BJ (cell line): ENCODE results near the gene ZNF518B. TPM values are rescaled to one million over a fixed set of nuclear protein-coding genes. Genes with fewer than 3 reads are reported as not detected.
"Not testable (repeated sequence)": the region's sequence is repeated elsewhere in the genome, so short reads cannot be mapped to it uniquely, and the experiment has no call there.

Experiments
- CTCF ChIA-PET: fragments of 350-600 bp; formaldehyde crosslinking; extraction: SDS; loops from one replicate; lab custom pipeline; 2021; ENCODE audit warnings: antibody characterized with exemption, inconsistent platforms; lab: Yijun Ruan, JAX
- POLR2A ChIA-PET: fragments of 300-600 bp; sonication (Branson Sonifier 250); formaldehyde crosslinking; extraction: SDS; loops from one replicate; lab custom pipeline; 2021; ENCODE audit warnings: antibody characterized with exemption; lab: Charles Lee
- DNase-seq: peaks from one replicate; pipeline ENCODE4 v3.0.0-alpha.2; 2011; ENCODE audit warnings: low read depth
- H3K27me3 ChIP-seq: 2 replicates; pipeline ENCODE4 v1.6.0; 2011; ENCODE audit warnings: low read length; ENCODE audit not compliant: control insufficient read depth, insufficient read depth
- H3K36me3 ChIP-seq: 2 replicates; pipeline ENCODE4 v1.5.1; 2011; ENCODE audit warnings: low read length; ENCODE audit not compliant: control insufficient read depth, insufficient read depth
- H3K4me3 ChIP-seq: 2 replicates; pipeline ENCODE4 v1.5.1; 2011; ENCODE audit warnings: low read depth, mild to moderate bottlenecking, control low read depth, low read length
- polyA plus RNA-seq: library from polyadenylated mRNA; depleted of rRNA; stranded (reverse); fragments of >200 nt; gene quantifications from 2 replicates; pipeline ENCODE4 v1.2.3, GENCODE V29; 2011
- TF ChIP-seq, protein P1 (sequence below): IDR thresholded peaks from 2 replicates; pipeline ENCODE4 v1.5.1; 2011; ENCODE audit warnings: low read depth, mild to moderate bottlenecking, control low read depth, inconsistent platforms, low read length, moderate library complexity; ENCODE audit not compliant: insufficient read depth

Gene ZNF518B
- polyA plus RNA-seq, 1 experiment = 8.7 TPM

DNA sequence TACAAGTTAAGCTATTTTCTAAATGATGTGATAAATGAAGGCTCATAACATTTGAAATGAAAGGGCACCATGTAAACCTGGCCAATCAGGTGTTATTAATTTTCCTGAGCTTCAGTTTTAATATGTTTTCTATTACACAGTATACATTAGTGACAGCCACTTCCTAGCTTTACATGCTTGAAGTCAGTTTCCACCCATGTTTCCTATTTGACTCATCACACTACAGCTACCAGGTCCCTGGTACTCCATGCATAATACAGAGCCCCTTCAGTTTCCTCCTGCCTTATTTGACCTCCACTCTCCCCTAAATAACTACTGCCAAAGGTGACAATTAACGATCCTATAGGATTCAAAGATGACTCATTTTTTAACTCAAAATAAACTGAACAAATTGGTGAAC is 18.3 kb downstream of the ZNF518B start:
- DNase-seq = no peak
- H3K36me3 ChIP-seq = no peaks in the 10 kb centered on the region
- H3K4me3 ChIP-seq = no peak overlapping the region
- POLR2A ChIA-PET = interaction anchor here (0.5 kb wide), 1 partner anchor 13 kb away, joined by 4 read pairs; no protein-coding TSS in a partner anchor
- CTCF ChIA-PET = no interaction called here
- H3K27me3 ChIP-seq = no peaks in the 10 kb centered on the region
- TF ChIP-seq, protein P1, sequence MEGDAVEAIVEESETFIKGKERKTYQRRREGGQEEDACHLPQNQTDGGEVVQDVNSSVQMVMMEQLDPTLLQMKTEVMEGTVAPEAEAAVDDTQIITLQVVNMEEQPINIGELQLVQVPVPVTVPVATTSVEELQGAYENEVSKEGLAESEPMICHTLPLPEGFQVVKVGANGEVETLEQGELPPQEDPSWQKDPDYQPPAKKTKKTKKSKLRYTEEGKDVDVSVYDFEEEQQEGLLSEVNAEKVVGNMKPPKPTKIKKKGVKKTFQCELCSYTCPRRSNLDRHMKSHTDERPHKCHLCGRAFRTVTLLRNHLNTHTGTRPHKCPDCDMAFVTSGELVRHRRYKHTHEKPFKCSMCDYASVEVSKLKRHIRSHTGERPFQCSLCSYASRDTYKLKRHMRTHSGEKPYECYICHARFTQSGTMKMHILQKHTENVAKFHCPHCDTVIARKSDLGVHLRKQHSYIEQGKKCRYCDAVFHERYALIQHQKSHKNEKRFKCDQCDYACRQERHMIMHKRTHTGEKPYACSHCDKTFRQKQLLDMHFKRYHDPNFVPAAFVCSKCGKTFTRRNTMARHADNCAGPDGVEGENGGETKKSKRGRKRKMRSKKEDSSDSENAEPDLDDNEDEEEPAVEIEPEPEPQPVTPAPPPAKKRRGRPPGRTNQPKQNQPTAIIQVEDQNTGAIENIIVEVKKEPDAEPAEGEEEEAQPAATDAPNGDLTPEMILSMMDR = no peak

DNA sequence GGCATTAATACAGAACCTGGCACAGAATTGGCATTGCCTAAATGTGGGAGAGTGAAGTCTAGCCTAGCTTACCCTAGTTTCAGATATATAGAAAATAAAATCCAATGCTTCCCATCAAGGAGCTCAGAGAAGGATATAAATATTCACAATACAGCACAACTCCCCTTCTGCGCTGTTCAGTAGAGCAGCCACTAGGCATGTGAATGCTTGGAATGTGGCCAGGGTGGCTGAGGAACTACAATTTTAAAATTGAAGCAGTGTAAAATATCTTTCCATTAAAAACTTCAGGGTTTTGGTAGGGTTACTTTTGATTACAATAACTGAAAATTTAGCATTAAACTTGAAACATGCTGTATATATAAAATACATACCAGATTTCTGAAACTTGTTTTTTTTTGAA is 19.5 kb downstream of the ZNF518B start:
- TF ChIP-seq, protein P1 = no peak
- Histone ChIP-seq H3K4me3 (no peak overlapping the region), H3K36me3 (no peaks in the 10 kb centered on the region), H3K27me3 (no peaks in the 10 kb centered on the region)
- CTCF ChIA-PET = no interaction called here
- no peak for DNase-seq
- POLR2A ChIA-PET = no interaction called here

DNA sequence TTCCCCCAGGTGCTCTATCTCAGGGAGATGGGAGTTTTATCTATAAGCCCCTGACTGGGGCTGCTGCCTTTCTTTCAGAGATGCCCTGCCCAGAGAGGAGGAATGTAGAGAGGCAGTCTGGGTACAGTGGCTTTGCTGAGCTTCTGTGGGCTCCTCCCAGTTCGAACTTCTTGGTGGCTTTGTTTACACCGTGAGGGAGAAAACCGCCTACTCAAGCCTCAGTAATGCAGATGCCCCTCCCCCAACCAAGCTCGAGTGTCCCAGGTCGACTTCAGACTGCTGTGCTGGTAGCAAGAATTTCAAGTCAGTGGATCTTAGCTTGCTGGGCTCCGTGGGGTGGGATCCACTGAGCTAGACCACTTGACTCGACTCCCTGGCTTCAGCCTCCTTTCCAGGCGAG is 29.5 kb downstream of the ZNF518B start:
- H3K36me3 ChIP-seq, H3K4me3 ChIP-seq, DNase-seq, POLR2A ChIA-PET, H3K27me3 ChIP-seq: not testable (repeated sequence)
- CTCF ChIA-PET = interaction anchor here (1.3 to 1.6 kb wide), 3 partner anchors 24 to 263 kb away, joined by 4 to 6 read pairs (median 4); no protein-coding TSS in a partner anchor

DNA sequence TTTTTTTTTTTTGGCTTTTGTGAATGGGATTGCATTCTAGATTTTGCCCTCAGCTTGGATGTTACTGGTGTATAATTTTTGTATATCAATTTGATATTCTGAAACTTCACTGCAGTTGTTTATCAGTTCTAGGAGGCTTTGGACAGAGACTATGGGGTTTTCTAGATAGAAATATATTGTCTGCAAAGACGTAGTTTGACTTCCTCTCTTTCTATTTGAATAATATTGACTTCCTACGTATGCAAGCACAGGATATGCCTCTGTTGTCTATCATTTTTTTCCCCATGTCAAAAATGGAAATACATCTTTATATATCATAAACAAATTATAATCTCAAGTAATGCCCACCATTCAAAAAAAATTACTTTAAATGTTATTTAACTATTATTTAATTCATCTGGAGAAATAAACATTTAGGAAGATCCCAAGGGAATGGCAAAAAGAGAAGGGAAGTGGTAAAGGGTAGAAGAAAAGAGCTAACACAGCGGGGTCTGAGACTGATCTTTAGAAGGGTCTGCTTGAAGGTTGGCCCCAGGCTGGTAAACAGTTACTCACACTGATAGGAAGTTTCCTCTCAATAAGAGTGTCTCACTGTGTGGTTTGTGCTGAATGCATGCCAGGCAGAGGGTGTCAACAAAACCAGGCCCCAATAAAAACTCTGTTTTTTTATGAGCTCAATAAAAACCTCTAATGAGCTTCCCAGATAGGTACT is 35.7 kb downstream of the ZNF518B start:
- CTCF ChIA-PET = interaction anchor here (0.8 to 1.2 kb wide), 2 partner anchors 256 to 264 kb away, joined by 3 to 4 read pairs; no protein-coding TSS in a partner anchor
- Histone ChIP-seq H3K27me3 (no peaks in the 10 kb centered on the region), H3K36me3 (no peaks in the 10 kb centered on the region), H3K4me3 (no peak overlapping the region)
- POLR2A ChIA-PET = no interaction called here
- DNase-seq = no peak
- TF ChIP-seq, protein P1 = no peak

DNA sequence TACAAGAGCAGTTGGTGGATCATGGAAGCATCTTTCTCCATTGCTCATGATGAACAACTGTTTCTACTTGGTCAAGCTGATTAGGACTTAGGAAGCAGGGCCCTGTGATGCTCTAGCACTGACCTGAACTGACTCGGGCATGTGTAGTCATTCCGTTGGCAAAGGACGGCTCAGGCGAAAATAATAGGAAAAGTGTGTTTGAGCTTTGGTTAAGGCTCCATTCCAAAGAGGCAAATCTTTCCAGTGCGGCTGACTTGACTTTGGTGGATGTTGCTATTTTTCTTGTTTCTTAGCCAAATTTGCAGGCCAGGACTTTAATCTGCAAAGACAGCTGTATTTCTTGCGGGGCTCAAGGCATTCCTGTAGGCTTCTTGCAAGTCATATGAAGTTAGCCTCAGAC is 39.5 kb downstream of the ZNF518B start:
- no peak overlapping the region for H3K4me3 ChIP-seq
- POLR2A ChIA-PET = no interaction called here
- TF ChIP-seq, protein P1 = no peak
- H3K27me3 ChIP-seq = no peaks in the 10 kb centered on the region
- CTCF ChIA-PET = interaction anchor here (1.4 kb wide), 1 partner anchor 14 kb away, joined by 4 read pairs; no protein-coding TSS in a partner anchor
- H3K36me3 ChIP-seq = no peaks in the 10 kb centered on the region
- no peak for DNase-seq
